GM18951 (cell line): ENCODE results near the gene KDM4D.

ENCODE experiments used
- POLR2A ChIP-seq: IDR thresholded peaks from 4 replicates; pipeline ENCODE4 v1.6.1; 2011; ENCODE audit warnings: mild to moderate bottlenecking; ENCODE audit not compliant: insufficient read length, insufficient read depth; ENCODE audit errors: extremely low read depth
- in situ Hi-C: fragments of 300-500 bp; cut with MboI; formaldehyde crosslinking; loops from one replicate; pipeline ENCODE4 v1.12.0; 2022; ENCODE audit warnings: low sequenced_read_pairs, mixed read lengths, inconsistent platforms; ENCODE audit not compliant: unreplicated experiment

Gene KDM4D

GRCh38 chr11:94938095-94939055 is 35.1 kb upstream of the KDM4D start:
- in situ Hi-C loops: no loop called here
- no peak for TF ChIP-seq POLR2A

GRCh38 chr11:94939346-94939745 is 34.2 kb upstream of the KDM4D start:
- no peak for TF ChIP-seq POLR2A
- in situ Hi-C loops: no loop called here

DNA sequence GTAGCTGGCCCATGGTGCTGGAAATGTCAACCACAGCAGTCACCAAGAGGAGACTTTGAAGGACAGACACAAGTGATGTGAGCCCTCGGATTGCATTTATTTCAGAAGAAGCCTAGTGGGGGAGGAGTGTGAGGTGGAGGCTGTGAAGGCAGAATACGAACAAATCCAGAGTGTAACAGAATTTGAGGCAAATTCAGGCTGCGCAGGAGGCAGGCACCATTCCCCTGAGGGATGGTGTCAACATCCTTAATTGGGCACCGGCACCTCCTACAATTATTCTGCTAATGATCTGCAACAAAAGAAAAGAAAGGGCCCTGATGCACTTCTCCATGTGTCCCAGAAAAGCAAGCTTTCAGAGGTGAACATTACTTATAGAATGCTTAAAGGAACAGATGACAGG is 32.4 kb upstream of the KDM4D start:
- TF ChIP-seq POLR2A: no peak
- in situ Hi-C loops: no loop called here

GRCh38 chr11:94946812-94947211 is 26.7 kb upstream of the KDM4D start:
- TF ChIP-seq POLR2A: no peak
- in situ Hi-C loops: no loop called here

DNA sequence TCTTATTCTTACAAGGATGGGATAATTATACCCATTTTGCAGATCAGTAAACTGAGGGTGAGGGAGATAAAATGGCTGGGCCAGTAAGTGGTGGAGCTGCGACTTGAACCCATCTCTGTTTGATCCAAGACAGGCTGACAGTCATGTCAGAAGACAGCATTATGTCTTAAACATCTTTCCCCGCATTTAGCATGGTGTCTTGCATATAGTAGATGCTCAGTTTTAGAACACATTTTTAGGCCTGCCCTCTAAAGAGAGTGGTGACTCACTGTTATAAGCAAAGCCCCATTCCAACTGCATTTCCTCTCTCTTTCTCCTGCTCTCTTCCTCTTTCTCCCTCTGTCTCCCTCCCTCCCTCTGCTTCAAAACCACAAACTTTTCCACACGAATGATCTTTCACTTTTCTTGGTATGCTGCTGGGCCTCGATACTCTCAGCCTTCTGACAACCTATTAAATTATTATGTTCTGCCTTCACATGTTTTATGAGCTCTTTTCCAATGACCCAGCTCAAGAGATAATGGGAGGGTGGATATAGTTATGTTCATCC is 25.4 kb upstream of the KDM4D start:
- in situ Hi-C loops: no loop called here
- no peak for TF ChIP-seq POLR2A

DNA sequence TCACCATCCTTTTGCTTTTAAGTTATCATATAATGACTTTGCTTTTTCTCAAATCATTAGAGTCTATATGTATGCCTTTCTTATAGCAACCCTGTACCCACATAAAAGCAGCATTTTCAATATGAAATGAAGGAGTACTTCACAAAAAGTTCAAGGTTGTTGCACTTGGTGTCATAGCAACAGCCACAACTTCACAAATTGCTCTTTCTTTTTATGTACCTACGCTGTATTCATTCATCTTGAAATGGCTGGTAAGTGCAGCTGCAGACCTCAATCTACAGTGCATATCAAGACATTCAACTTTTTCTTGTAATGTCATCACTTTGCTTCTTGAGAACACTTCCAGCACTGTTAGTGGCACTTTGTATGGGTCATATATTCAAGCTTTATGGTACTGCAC is 18.8 kb upstream of the KDM4D start:
- TF ChIP-seq POLR2A: no peak
- in situ Hi-C loops: no loop called here

GRCh38 chr11:94956963-94957362 is 16.5 kb upstream of the KDM4D start:
- no peak for TF ChIP-seq POLR2A
- in situ Hi-C loops: no loop called here

- TF ChIP-seq POLR2A: no peak
- in situ Hi-C loops: no loop called here
Measured at GRCh38 chr11:94958121-94958696, 15.3 kb upstream of the KDM4D start.

DNA sequence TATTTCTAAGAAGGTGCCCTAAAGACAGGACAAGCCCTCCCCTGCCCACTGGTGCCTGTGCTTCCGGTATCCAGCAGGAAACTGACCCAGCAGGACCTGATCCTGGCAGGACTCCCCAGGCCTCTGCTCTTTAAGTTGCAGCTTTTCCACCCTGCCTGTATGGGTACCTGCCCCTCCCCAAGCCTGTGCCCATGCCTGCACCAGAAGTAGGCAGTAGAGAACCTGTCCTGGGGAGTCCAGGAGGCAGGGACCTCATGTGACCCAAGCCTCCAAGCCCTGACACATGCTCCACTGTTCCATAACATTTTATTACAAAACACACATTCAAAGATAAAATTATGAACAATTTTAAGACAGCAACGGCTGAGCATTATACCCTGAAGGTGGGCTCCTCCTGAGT is 14.3 kb upstream of the KDM4D start:
- TF ChIP-seq POLR2A: no peak
- in situ Hi-C loops: no loop called here

- in situ Hi-C loops: no loop called here
- no peak for TF ChIP-seq POLR2A
Measured at GRCh38 chr11:94960488-94960887, 13.0 kb upstream of the KDM4D start.

GRCh38 chr11:94961255-94961654 is 12.3 kb upstream of the KDM4D start:
- no peak for TF ChIP-seq POLR2A
- in situ Hi-C loops: no loop called here

- TF ChIP-seq POLR2A: no peak
- in situ Hi-C loops: no loop called here
Measured at GRCh38 chr11:94964934-94965333, 8.6 kb upstream of the KDM4D start.

DNA sequence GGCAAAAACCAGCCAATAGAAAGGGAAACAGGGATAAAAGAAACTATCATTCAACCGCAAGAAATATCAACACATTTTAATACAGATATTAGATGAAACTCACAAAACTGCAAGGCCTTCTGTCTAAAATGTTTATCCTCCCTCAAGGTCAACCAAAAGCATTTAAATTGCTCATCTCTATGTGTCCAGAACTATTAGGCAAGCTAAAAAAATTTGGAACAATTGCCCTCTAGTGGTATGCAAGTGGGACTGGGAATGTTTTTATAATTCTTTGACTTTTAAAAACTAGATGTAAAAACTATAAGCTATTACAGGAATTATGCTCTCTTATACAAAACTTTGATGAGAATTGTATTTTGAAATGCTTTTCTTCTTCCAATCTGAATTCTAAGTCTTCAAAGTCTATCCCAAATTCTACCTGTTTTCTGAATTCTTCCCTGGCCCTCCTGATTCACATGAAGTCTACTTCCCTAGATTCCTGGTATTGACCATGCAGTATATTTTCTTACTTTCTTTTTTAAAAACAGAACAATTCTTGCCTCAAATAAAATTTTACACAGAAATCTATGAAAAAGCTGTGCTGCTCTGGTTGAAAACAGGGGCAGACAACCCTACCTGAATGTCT is 5.1 kb upstream of the KDM4D start:
- TF ChIP-seq POLR2A: no peak
- in situ Hi-C loops: no loop called here
